NCI-H526 (cell line): ENCODE results near the gene CLIC3.
"Not testable (repeated sequence)": the region's sequence is repeated elsewhere in the genome, so short reads cannot be mapped to it uniquely, and the experiment has no call there.

Experiments used
- DNase-seq, 2 experiments: peaks; one replicate each; lab custom pipeline; 2025; lab: John Stamatoyannopoulos, UW

CLIC3 gene

GRCh38 chr9:136996361-136997292, at the start of gene CLIC3:
Gene CLIC3 (minus strand): TSS chr9:136996568. CDS start chr9:136996543, 25 bp downstream.
- DNase-seq, result peak in 1 of 2 experiments; percentile 23

GRCh38 chr9:137045294-137046087, 49.1 kb upstream of the CLIC3 start:
- DNase-seq, result peak in 1 of 2 experiments; percentile 41

- DNase-seq, result peak; percentile 17 to 56
Measured at GRCh38 chr9:137044502-137045177, 48.3 kb upstream of the CLIC3 start.

- DNase-seq, result no peak
Measured at GRCh38 chr9:137044037-137044436, 47.7 kb upstream of the CLIC3 start.

GRCh38 chr9:137042751-137043727, 46.7 kb upstream of the CLIC3 start:
- no peak for DNase-seq

- DNase-seq, result no peak
Measured at GRCh38 chr9:137041124-137041523, 44.8 kb upstream of the CLIC3 start.

- no peak for DNase-seq
Measured at GRCh38 chr9:137040568-137040967, 44.2 kb upstream of the CLIC3 start.

GRCh38 chr9:137039611-137040366, 43.4 kb upstream of the CLIC3 start:
- DNase-seq, result no peak

- no peak for DNase-seq
Measured at GRCh38 chr9:137038916-137039315, 42.5 kb upstream of the CLIC3 start.

GRCh38 chr9:137037483-137037882, 41.1 kb upstream of the CLIC3 start:
- DNase-seq, result no peak

- no peak for DNase-seq
Measured at GRCh38 chr9:137037035-137037434, 40.7 kb upstream of the CLIC3 start.

- DNase-seq, result no peak
Measured at GRCh38 chr9:137035937-137036336, 39.6 kb upstream of the CLIC3 start.

GRCh38 chr9:137035507-137035834, 39.1 kb upstream of the CLIC3 start:
- no peak for DNase-seq

- peak; percentile 68 to 83 for DNase-seq
Measured at GRCh38 chr9:137034709-137035506, 38.5 kb upstream of the CLIC3 start.

GRCh38 chr9:137034039-137034708, 37.8 kb upstream of the CLIC3 start:
- no peak for DNase-seq

- DNase-seq, result not testable (repeated sequence)
Measured at GRCh38 chr9:137033481-137033880, 37.1 kb upstream of the CLIC3 start.

- no peak for DNase-seq
Measured at GRCh38 chr9:137032858-137033257, 36.5 kb upstream of the CLIC3 start.

- no peak for DNase-seq
Measured at GRCh38 chr9:137031904-137032640, 35.7 kb upstream of the CLIC3 start, which contains the start of gene FUT7. Gene FUT7 (minus strand): TSS chr9:137032088. CDS start chr9:137031991, 97 bp downstream.
